IPS DF 6.9 (cell line): ENCODE results near the gene PIGB.
"Not testable (repeated sequence)": the region's sequence is repeated elsewhere in the genome, so short reads cannot be mapped to it uniquely, and the experiment has no call there.

Experiments used
- DNase-seq: peaks from one replicate; pipeline ENCODE4 v3.0.0-alpha.2; 2013; ENCODE audit warnings: low read depth, low spot score
- H3K27ac ChIP-seq: one replicate; pipeline ENCODE4 v1.5.1; 2013; ENCODE audit warnings: low read length, control low read depth
- H3K27me3 ChIP-seq: 2 replicates; pipeline ENCODE4 v1.6.1; 2013; ENCODE audit warnings: mild to moderate bottlenecking, low read length; ENCODE audit not compliant: control insufficient read depth, insufficient read depth
- H3K36me3 ChIP-seq: 2 replicates; pipeline ENCODE4 v1.6.1; 2013; ENCODE audit warnings: low read length; ENCODE audit not compliant: control insufficient read depth, insufficient read depth
- H3K4me1 ChIP-seq: 2 replicates; pipeline ENCODE4 v1.6.1; 2013; ENCODE audit warnings: low read length; ENCODE audit not compliant: control insufficient read depth, insufficient read depth
- H3K4me3 ChIP-seq: 2 replicates; pipeline ENCODE4 v1.5.1; 2013; ENCODE audit warnings: mild to moderate bottlenecking, low read length
- H3K9me3 ChIP-seq: 2 replicates; pipeline ENCODE4 v1.6.1; 2013; ENCODE audit warnings: low read length, inconsistent platforms; ENCODE audit not compliant: control insufficient read depth, insufficient read depth
- WGBS: extraction: QIAGEN DNeasy Blood & Tissue Kit; methylation state at CpG from one replicate; pipeline ENCODE4 v1.1.7; 2013; ENCODE audit warnings: mixed read lengths, missing lambda C conversion rate; ENCODE audit not compliant: insufficient read length, insufficient coverage; 5-methylcytosine and 5-hydroxymethylcytosine counted together

PIGB gene

DNA sequence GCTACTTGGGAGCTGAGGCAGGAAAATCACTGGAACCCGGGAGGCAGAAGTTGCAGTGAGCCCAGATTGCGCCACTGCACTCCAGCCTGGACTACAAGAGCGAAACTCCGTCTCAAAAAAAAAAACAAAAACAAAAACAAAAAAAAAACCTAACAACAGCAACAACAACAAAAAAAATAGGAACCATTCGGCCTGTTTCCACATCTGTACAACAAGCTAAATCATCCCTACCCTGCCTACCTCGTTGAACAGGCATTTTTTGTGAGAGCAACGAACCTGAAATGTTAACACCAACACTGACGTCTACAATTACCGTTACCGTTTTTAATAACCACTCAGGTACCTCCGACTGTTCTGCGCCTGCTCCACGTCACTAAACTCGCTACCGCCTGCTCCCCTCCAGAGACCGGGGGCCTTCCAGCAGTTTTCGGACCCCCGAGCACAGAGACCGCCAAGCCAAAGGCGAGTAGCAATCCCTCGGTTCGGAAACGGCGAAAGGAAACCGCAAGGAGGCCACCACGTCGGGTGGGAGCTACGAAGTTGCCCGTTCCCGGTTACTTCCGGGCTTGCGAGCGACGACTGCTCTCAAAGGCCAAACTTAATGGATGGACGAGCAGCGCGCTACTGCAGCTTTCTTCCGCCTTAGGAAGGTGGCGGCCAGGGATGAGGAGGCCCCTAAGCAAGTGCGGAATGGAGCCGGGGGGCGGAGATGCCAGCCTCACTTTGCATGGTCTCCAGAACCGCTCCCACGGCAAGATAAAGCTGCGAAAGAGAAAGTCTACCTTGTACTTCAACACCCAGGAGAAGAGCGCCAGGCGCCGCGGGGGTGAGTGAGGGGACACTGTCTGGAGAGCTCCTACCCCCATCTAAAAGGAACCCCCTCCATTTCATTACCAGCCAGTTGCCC lies at the start of gene PIGB, which contains the start of gene PIGBOS1:
PIGB (plus strand) TSS at position 635 of the 907 bp plus-strand sequence; CDS start at position 664, 29 bp downstream.
PIGBOS1 (minus strand) TSS at position 536 of the 907 bp plus-strand sequence. CDS start 1,331 bp downstream, outside the sequence.
- Histone ChIP-seq H3K4me1 (no peaks in the 10 kb centered on the region), H3K9me3 (no peaks in the 10 kb centered on the region), H3K36me3 (no peaks in the 10 kb centered on the region), H3K27me3 (no peaks in the 10 kb centered on the region), H3K4me3 (peak within 1 kb of the TSS; percentile 99), H3K27ac (no peak within 1 kb of the TSS)
- WGBS, result no CpG with 5 or more reads among the region's 49 CpGs
- peak; percentile 45 for DNase-seq

DNA sequence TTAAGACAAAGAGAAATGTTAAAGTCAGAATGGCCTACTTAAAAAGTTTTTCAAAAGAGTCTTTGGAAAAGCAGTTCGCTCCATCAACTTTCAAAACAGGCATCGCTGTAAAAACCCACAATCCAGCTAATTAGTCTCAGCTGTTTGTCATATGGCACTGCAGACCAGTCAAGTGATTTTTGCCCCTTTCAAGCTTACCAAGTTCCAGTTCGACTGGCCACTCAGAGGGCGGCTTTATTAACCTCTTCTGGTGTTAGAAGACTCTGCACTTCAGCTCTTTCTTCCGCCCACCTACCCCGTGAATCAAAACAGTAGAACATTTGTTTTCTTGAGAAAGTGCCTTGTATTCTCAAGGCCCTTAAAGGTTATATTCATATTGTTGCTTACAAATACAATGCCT lies 48.7 kb upstream of the PIGB start:
- H3K9me3 ChIP-seq, result no peaks in the 10 kb centered on the region
- no CpG with 5 or more reads among the region's 6 CpGs for WGBS
- no peaks in the 10 kb centered on the region for H3K36me3 ChIP-seq
- no peaks in the 10 kb centered on the region for H3K4me1 ChIP-seq
- no peak overlapping the region for H3K4me3 ChIP-seq
- H3K27ac ChIP-seq, result no peak overlapping the region
- H3K27me3 ChIP-seq, result no peaks in the 10 kb centered on the region
- no peak for DNase-seq

DNA sequence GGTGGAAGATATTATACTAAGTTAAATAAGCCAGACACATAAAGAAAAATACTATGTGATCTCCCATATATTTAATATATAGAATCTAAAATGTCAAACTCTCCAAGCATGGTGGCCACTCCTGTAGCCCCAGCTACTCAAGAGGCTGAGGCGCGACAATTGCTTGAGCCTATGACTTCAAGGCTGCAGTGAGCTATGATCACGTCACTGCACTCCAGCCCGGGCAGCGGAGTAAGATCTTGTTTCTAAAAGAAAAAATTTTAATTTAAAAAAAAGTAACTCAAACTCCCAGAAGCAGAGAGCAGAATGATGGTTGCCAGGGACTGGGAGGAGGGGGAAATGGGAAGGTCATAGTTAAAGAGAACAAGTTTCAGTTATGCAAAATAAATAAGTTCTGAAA lies 42.7 kb upstream of the PIGB start:
- Histone ChIP-seq H3K27ac (no peak overlapping the region), H3K4me3 (no peak overlapping the region), H3K9me3 (no peaks in the 10 kb centered on the region), H3K4me1 (no peaks in the 10 kb centered on the region), H3K27me3 (no peaks in the 10 kb centered on the region), H3K36me3 (no peaks in the 10 kb centered on the region)
- no CpG with 5 or more reads among the region's 5 CpGs for WGBS
- no peak for DNase-seq

DNA sequence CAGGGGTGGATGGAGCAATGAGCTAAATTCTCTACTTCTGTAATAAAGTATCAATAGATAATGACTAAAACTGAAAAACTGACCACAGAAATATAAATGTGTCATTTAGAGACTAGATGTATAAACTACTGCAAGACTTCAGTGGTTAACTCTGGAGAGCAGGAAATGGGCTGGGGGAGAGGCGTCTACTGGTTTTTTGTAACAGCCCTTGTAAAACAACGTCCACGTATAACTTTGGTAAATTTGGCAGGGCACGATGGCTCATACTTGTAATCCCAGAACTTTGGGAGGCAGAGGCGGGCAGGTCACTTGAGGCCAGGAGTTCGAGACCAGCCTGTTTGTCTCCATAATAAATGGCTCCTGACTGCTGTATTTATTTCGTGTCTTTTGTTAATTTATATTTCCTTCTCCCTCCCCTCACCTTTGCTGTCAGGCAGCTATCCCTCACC lies 41.9 kb upstream of the PIGB start:
- WGBS, result no CpG with 5 or more reads among the region's 7 CpGs
- Histone ChIP-seq H3K36me3 (no peaks in the 10 kb centered on the region), H3K27me3 (no peaks in the 10 kb centered on the region), H3K9me3 (no peaks in the 10 kb centered on the region), H3K27ac (no peak overlapping the region), H3K4me1 (no peaks in the 10 kb centered on the region), H3K4me3 (no peak overlapping the region)
- no peak for DNase-seq

DNA sequence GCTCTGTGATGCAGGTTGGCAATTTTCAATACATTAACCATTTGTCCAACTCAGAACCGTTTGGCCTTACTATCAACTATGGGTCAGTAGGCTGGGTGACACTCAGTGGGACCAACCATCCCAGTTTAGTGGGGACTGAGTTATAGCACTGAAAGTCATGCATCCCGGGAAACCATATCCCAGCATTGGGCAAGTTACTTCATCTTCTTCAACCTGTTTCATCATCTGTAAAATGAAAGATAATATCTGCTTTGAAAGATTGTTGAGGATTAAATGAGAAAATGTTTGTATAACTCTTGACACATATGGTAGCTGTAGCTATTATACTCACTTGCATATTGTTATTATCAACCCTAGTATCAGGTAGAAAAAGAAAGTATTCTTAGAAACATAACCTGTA lies 41.3 kb upstream of the PIGB start:
- WGBS, result no CpG with 5 or more reads among the region's 2 CpGs
- Histone ChIP-seq H3K36me3 (no peaks in the 10 kb centered on the region), H3K27ac (no peak overlapping the region), H3K4me3 (no peak overlapping the region), H3K9me3 (no peaks in the 10 kb centered on the region), H3K4me1 (no peaks in the 10 kb centered on the region), H3K27me3 (no peaks in the 10 kb centered on the region)
- no peak for DNase-seq

DNA sequence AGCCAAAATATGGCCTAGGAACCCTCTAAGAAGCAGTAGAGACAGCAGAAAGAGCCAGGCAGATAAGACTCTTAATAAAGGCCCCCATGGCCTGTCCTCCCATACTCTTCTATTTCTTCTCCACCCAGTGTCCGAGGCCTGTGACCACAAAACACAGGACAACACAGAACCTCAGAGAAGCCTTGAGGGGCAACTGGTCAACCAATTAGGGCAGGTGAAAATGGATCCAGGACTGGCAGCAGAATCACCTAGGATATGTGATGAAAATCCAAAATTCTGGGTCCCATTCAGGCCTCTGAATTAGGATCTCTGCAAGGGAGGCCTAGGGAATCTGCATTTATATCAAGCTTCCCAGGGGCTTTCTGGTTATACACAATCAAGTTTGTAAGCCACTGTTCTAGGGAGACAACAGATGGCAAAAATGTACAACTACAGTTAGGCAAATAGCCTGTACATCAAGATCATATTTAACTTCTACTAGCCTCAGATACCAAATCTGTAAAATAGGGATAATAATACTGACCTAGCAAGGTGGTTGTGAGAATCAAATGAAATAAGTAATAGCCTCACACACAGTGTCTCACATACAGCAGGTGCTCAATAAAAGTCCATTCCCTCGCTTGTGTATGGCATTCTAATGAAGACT lies 39.8 kb upstream of the PIGB start:
- no CpG with 5 or more reads among the region's 2 CpGs for WGBS
- Histone ChIP-seq H3K27me3 (no peaks in the 10 kb centered on the region), H3K4me1 (no peaks in the 10 kb centered on the region), H3K27ac (no peak overlapping the region), H3K4me3 (no peak overlapping the region), H3K36me3 (no peaks in the 10 kb centered on the region), H3K9me3 (no peaks in the 10 kb centered on the region)
- no peak for DNase-seq

DNA sequence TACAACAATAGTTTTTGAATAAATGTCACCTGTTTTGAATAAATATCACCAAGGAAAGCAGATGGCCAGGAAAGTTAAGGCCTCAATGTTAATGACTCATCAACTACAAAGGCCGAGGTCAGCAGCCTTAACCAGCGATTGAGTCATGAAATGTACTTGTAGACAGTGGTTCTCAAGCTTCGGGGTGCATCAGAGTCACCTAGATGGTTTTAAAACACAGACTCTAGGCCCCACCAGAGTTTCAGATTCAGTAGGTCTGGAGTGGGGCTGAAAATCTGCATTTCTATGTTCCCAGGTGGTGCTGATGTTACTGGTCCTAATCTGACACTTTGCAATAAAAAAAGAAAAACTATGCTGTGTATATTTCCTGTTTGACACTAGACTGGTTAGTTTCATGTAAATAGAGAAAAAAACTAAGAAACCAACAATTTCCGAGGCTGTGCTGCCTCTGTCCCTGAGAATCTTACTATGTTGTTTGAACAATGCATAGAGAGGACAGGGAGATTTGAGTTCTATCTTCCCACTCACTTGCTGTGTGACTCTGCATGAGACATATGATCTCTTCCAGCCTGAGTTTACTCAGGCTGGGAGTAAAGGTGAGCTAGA lies 39.2 kb upstream of the PIGB start:
- H3K27ac ChIP-seq, result no peak overlapping the region
- DNase-seq, result no peak
- no peaks in the 10 kb centered on the region for H3K4me1 ChIP-seq
- no peaks in the 10 kb centered on the region for H3K9me3 ChIP-seq
- no CpG with 5 or more reads among the region's 4 CpGs for WGBS
- H3K27me3 ChIP-seq, result no peaks in the 10 kb centered on the region
- no peak overlapping the region for H3K4me3 ChIP-seq
- H3K36me3 ChIP-seq, result no peaks in the 10 kb centered on the region

DNA sequence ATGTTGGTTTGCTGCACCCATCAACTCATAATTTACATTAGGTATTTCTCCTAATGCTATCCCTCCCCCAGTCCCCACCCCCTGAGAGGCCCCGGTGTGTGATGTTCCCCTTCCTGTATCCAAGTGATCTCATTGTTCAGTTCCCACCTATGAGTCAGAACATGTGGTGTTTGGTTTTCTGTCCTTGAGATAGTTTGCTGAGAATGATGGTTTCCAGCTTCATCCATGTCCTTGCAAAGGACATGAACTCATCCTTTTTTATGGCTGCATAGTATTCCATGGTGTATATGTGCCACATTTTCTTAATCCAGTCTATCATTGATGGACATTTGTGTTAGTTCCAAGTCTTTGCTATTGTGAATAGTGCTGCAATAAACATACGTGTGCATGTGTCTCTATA lies 38.4 kb upstream of the PIGB start:
- H3K4me3 ChIP-seq, DNase-seq, H3K27me3 ChIP-seq, H3K36me3 ChIP-seq, H3K27ac ChIP-seq, H3K9me3 ChIP-seq, H3K4me1 ChIP-seq: not testable (repeated sequence)
- WGBS, result no CpG with 5 or more reads among the region's 2 CpGs

DNA sequence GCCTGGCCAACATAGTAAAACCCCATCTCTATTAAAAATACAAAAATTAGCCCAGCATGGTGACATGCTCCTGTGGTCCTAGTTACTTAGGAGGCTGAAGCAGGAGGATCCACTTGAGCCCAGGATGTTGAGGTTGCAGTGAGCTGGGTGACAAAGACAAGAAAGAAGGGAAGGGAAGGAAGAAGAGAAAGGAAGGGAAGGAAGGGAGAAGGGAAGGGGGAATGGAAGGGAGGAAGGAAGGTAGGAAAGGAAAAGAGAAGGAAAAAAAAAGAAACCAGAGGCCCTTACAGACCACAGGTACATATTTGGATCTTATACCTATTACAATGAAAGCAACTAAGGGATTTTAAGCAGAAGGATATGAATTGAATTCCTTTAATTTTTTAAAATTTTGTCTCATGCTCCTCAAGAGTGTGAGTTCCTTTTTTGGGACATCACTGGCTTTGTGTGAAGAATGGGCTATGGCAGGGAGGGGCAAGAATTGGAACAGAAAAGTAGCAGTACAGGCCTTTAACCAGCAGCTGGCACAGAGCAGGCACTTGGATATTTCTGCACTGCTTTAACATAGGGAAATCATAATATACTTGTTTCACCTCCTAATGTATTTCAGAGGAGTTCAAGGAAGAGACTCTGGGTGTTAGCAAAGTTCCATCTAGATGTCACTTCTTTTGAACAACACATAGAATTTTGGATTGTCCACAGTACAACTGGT lies 37.3 kb upstream of the PIGB start:
- H3K9me3 ChIP-seq, result no peaks in the 10 kb centered on the region
- H3K4me3 ChIP-seq, result no peak overlapping the region
- H3K4me1 ChIP-seq, result no peaks in the 10 kb centered on the region
- no peaks in the 10 kb centered on the region for H3K36me3 ChIP-seq
- no peak overlapping the region for H3K27ac ChIP-seq
- DNase-seq, result no peak
- no peaks in the 10 kb centered on the region for H3K27me3 ChIP-seq

DNA sequence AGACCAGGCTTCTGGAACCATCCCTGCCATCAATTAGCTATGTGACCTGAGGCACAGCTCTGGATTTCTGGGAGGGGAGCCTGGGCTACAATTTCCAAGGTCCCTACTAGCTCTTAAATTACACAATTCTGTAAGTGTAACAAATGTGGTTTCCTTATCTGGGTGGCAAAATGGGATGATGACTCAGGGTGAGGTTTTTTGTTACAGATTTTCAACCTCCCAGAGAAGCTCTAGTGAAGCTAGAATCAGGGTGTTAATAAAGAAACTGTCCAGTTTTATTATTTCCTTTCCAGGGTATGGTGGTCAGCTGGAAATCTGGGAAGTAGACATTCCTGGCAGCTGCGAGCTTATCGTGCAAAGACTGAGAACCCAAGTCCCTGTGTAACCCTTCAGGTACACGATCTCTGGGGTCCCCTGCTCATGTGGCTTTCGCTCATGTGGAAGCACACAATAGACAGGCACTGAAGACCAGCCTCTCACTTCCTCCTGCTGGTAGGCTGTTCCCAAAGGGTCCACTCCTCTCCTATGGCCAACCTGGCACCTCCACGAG lies 36.7 kb upstream of the PIGB start:
- Histone ChIP-seq H3K4me1 (no peaks in the 10 kb centered on the region), H3K27me3 (no peaks in the 10 kb centered on the region), H3K27ac (no peak overlapping the region), H3K9me3 (no peaks in the 10 kb centered on the region), H3K36me3 (no peaks in the 10 kb centered on the region), H3K4me3 (no peak overlapping the region)
- no peak for DNase-seq
- WGBS, result no CpG with 5 or more reads among the region's 5 CpGs
